Measurements from ENCODE around the gene TP53TG5. TPM values are rescaled to one million over a fixed set of nuclear protein-coding genes. Genes with fewer than 3 reads are reported as not detected.
A peak's percentile ranks its signal among the peaks of the same experiment; 100 is the strongest.

Gene TP53TG5
- total and polyA plus RNA-seq, 4 donors, result 0.03 to 0.28 TPM; not detected in 2

GRCh38 chr20:45342855-45343531, 35.1 kb downstream of the TP53TG5 start:
- WGBS, 2 donors, result 63 to 79% methylated on average over 6 of the region's 6 CpGs
- Histone ChIP-seq H3K36me3 (ENCODE audit: control insufficient read depth in 4 of 4, insufficient read depth in 4 of 4, low read length in 4 of 4) (peaks cover 0 to 6% (median 1%) of the 10 kb centered on the region in 4 donors), H3K27me3 (ENCODE audit: control insufficient read depth in 3 of 3, insufficient read depth in 3 of 3, low read length in 2 of 3) (no peaks in the 10 kb centered on the region), H3K9ac (ENCODE audit: insufficient read depth in 1 of 2, low read length in 2 of 2) (peak overlapping the region in 1 of 2 donors; percentile 47), H3K4me3 (no peak overlapping the region), H3K9me3 (ENCODE audit: control insufficient read depth in 4 of 4, insufficient read depth in 3 of 4, low read length in 3 of 4) (no peaks in the 10 kb centered on the region), H3K27ac (ENCODE audit: low read depth in 1 of 2, low read length in 1 of 2) (peak overlapping the region; percentile 84 to 89), H3K4me1 (ENCODE audit: control insufficient read depth in 5 of 5, insufficient read depth in 5 of 5, low read length in 5 of 5) (peaks cover 3 to 43% (median 19%) of the 10 kb centered on the region in 5 donors)
- DNase-seq (no peak), ATAC-seq (ENCODE audit: insufficient read depth, low FRiP score) (no peak)
- no peak for TF ChIP-seq CTCF (IDR thresholded peaks at IDR 0.05; ENCODE audit: control extremely low read depth, extremely low read depth)

- ATAC-seq (ENCODE audit: insufficient read depth, low FRiP score) (no peak), DNase-seq (peak; percentile 48 to 67 (median 50))
- peak overlapping the region; percentile 43 to 49 for H3K9ac ChIP-seq (ENCODE audit: insufficient read depth in 1 of 2, low read length in 2 of 2)
- no peak for TF ChIP-seq CTCF (IDR thresholded peaks at IDR 0.05; ENCODE audit: control extremely low read depth, extremely low read depth)
- WGBS, 2 donors, result 40 to 67% methylated on average over 16 of the region's 16 CpGs
- H3K4me3 ChIP-seq, result no peak overlapping the region
- peaks cover 0 to 6% (median 1%) of the 10 kb centered on the region in 4 donors for H3K36me3 ChIP-seq (ENCODE audit: control insufficient read depth in 4 of 4, insufficient read depth in 4 of 4, low read length in 4 of 4)
- H3K27ac ChIP-seq (ENCODE audit: low read depth in 1 of 2, low read length in 1 of 2), result peak overlapping the region; percentile 84 to 89
- peaks cover 3 to 43% (median 20%) of the 10 kb centered on the region in 5 donors for H3K4me1 ChIP-seq (ENCODE audit: control insufficient read depth in 5 of 5, insufficient read depth in 5 of 5, low read length in 5 of 5)
- no peaks in the 10 kb centered on the region for H3K27me3 ChIP-seq (ENCODE audit: control insufficient read depth in 3 of 3, insufficient read depth in 3 of 3, low read length in 2 of 3)
- H3K9me3 ChIP-seq (ENCODE audit: control insufficient read depth in 4 of 4, insufficient read depth in 3 of 4, low read length in 3 of 4), result no peaks in the 10 kb centered on the region
These were observed 35.9 kb downstream of the TP53TG5 start for GRCh38 chr20:45341939-45342854.

GRCh38 chr20:45341579-45341938, 36.6 kb downstream of the TP53TG5 start:
- Histone ChIP-seq H3K9ac (ENCODE audit: insufficient read depth in 1 of 2, low read length in 2 of 2) (peak overlapping the region; percentile 43 to 49), H3K4me1 (ENCODE audit: control insufficient read depth in 5 of 5, insufficient read depth in 5 of 5, low read length in 5 of 5) (peaks cover 3 to 40% (median 20%) of the 10 kb centered on the region in 5 donors), H3K4me3 (no peak overlapping the region), H3K27me3 (ENCODE audit: control insufficient read depth in 3 of 3, insufficient read depth in 3 of 3, low read length in 2 of 3) (no peaks in the 10 kb centered on the region), H3K27ac (ENCODE audit: low read depth in 1 of 2, low read length in 1 of 2) (peak overlapping the region; percentile 84 to 89), H3K9me3 (ENCODE audit: control insufficient read depth in 4 of 4, insufficient read depth in 3 of 4, low read length in 3 of 4) (no peaks in the 10 kb centered on the region), H3K36me3 (ENCODE audit: control insufficient read depth in 4 of 4, insufficient read depth in 4 of 4, low read length in 4 of 4) (peaks cover 0 to 6% (median 1%) of the 10 kb centered on the region in 4 donors)
- ATAC-seq (ENCODE audit: insufficient read depth, low FRiP score) (no peak), DNase-seq (no peak)
- WGBS, 2 donors, result 45 to 73% methylated on average over 3 of the region's 3 CpGs
- no peak for TF ChIP-seq CTCF (IDR thresholded peaks at IDR 0.05; ENCODE audit: control extremely low read depth, extremely low read depth)

All from lung (tissue), 12 donors.